HG03045 (cell line): ENCODE results near the gene ZNF628.
"Not testable (repeated sequence)": the region's sequence is repeated elsewhere in the genome, so short reads cannot be mapped to it uniquely, and the experiment has no call there.

Experiments used
- ATAC-seq: cut with Tn5 transposase; IDR thresholded peaks from one replicate; pipeline ENCODE4 v1.9.1; 2021; ENCODE audit warnings: mild to moderate bottlenecking, moderate library complexity; ENCODE audit not compliant: unreplicated experiment

The ZNF628 gene

GRCh38 chr19:55476100-55476775, at the start of gene ZNF628:
ZNF628 (plus strand) TSS chr19:55476617; CDS start chr19:55479911, 3,294 bp downstream.
- peak; percentile 86 for ATAC-seq

GRCh38 chr19:55431183-55431582, 45.2 kb upstream of the ZNF628 start:
- ATAC-seq: no peak

- ATAC-seq: no peak
Measured at GRCh38 chr19:55432241-55432959, 44.0 kb upstream of the ZNF628 start.

GRCh38 chr19:55433292-55433691, 43.1 kb upstream of the ZNF628 start:
- ATAC-seq: no peak

- ATAC-seq: no peak
Measured at GRCh38 chr19:55434356-55434919, 42.0 kb upstream of the ZNF628 start.

- ATAC-seq: no peak
Measured at GRCh38 chr19:55435020-55435419, 41.4 kb upstream of the ZNF628 start.

- no peak for ATAC-seq
Measured at GRCh38 chr19:55436847-55437246, 39.6 kb upstream of the ZNF628 start.

- no peak for ATAC-seq
Measured at GRCh38 chr19:55437410-55437809, 39.0 kb upstream of the ZNF628 start.

- ATAC-seq: no peak
Measured at GRCh38 chr19:55439052-55439451, 37.4 kb upstream of the ZNF628 start.

- no peak for ATAC-seq
Measured at GRCh38 chr19:55440411-55441105, 35.9 kb upstream of the ZNF628 start.

GRCh38 chr19:55441319-55441691, 35.1 kb upstream of the ZNF628 start:
- ATAC-seq: no peak

GRCh38 chr19:55441692-55442321, 34.6 kb upstream of the ZNF628 start:
- ATAC-seq: no peak

GRCh38 chr19:55442372-55442961, 34.0 kb upstream of the ZNF628 start:
- ATAC-seq: no peak

- no peak for ATAC-seq
Measured at GRCh38 chr19:55443045-55443823, 33.2 kb upstream of the ZNF628 start, which contains the start of gene SHISA7. SHISA7 (minus strand) TSS chr19:55443300; CDS start chr19:55442863, 437 bp downstream.

GRCh38 chr19:55443824-55444480, 32.5 kb upstream of the ZNF628 start:
- no peak for ATAC-seq

GRCh38 chr19:55444646-55445045, 31.8 kb upstream of the ZNF628 start:
- no peak for ATAC-seq

GRCh38 chr19:55446060-55446459, 30.4 kb upstream of the ZNF628 start:
- no peak for ATAC-seq

GRCh38 chr19:55447421-55448174, 28.8 kb upstream of the ZNF628 start:
- ATAC-seq: no peak

- not testable (repeated sequence) for ATAC-seq
Measured at GRCh38 chr19:55448175-55448490, 28.3 kb upstream of the ZNF628 start.
